Lower leg skin (tissue), 4 donors: Measurements from ENCODE around the gene MRPL32. TPM values are rescaled to one million over a fixed set of nuclear protein-coding genes. Genes with fewer than 3 reads are reported as not detected.

Source experiments
- DNase-seq, 2 donors: peaks; one replicate each; pipeline ENCODE4 v3.0.0-alpha.2; 2019; ENCODE audit warnings: low spot score in 2 of 2
- H3K4me3 ChIP-seq: fragments of 200-600 bp; sonication (generic); 2 replicates; pipeline ENCODE4 v1.5.1; 2017; ENCODE audit warnings: mild to moderate bottlenecking, low read depth; ENCODE audit not compliant: poor library complexity, severe bottlenecking
- POLR2A ChIP-seq, 2 donors: fragments of 450-650 bp; IDR thresholded peaks; one replicate each; pipeline ENCODE4 v1.6.1; 2016 to 2017; ENCODE audit warnings: antibody characterized with exemption in 2 of 2, mild to moderate bottlenecking in 1 of 2, moderate library complexity in 1 of 2
- WGBS, 2 donors: methylation state at CpG; one replicate each; pipeline ENCODE4 v1.1.5; 2018; 5-methylcytosine and 5-hydroxymethylcytosine counted together
- intact Hi-C: fragments of 100-400 bp; cut with DNase I; formaldehyde crosslinking; loops from one replicate; pipeline ENCODE4 v1.15.0; 2023; ENCODE audit warnings: low total_unique reads
- total RNA-seq, 4 donors: library from RNA; depleted of rRNA; stranded (reverse); fragments of >200 nt; gene quantifications; one replicate each; pipeline ENCODE4 v1.1.0, GENCODE V29; 2016
- TF ChIP-seq, protein P1 (sequence below), 3 donors: fragments of 450-650 bp; IDR thresholded peaks; one replicate each; pipeline ENCODE4 v1.5.1; 2016; ENCODE audit warnings: antibody characterized with exemption in 3 of 3, mild to moderate bottlenecking in 3 of 3, moderate library complexity in 2 of 3

MRPL32 gene
- total RNA-seq, 4 donors from 2014 or later = 19.1 to 31.7 (median 25.7) TPM

DNA sequence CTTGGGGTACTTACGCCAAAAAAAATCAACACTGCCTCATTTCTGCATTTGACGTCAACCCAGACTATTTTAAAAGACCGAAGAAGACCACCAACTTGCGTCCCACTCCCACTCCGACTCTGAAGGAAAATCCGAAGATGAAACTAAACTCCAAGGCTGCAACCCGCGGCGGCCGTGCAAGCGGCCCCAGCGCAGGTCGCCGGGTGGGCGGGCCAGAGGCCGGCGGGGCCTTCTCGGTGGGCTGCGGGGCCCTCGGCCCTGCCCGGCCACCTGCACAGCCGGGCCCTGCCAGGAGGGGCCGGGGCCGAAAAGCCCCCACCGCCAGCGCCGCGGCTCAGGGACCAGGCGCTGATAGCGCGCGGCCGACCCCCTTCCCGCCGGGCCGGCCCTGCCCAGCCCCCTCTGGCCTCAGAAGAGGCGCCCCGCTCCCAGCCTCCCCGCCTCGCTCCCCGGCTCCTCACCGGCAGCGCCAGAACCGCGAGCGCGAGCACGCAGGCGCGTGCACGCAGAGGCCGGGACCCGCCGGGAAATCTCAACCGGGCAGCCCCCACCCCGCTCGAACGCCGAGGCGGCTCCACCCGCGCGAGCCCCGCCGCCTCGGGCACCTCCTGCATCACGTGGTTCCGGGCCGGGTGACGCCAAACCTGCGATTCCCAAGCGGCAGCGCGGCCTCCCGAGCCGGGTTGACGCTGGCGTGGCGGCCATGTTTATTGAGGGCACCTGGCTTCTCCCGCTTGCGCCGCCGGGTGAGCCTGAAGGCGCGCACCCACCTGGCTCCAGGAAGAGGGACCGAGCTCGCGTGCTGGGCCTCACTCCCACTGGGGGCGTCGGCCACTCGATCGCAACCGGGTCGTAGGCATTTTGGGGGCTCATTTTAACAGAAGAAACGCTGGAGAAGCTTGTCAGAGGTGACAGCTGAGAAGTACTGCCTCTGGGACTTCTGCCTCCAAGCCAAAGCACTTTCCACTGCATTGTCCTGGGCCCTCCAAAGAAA lies 20.4 kb upstream of the MRPL32 start, which contains the start of gene C7orf25:
TSS of gene C7orf25 (minus strand) at position 617 of the 994 bp plus-strand sequence. CDS start 1,170 bp downstream, outside the sequence.
- no peak for TF ChIP-seq POLR2A (IDR thresholded peaks at IDR 0.05)
- TF ChIP-seq, protein P1, sequence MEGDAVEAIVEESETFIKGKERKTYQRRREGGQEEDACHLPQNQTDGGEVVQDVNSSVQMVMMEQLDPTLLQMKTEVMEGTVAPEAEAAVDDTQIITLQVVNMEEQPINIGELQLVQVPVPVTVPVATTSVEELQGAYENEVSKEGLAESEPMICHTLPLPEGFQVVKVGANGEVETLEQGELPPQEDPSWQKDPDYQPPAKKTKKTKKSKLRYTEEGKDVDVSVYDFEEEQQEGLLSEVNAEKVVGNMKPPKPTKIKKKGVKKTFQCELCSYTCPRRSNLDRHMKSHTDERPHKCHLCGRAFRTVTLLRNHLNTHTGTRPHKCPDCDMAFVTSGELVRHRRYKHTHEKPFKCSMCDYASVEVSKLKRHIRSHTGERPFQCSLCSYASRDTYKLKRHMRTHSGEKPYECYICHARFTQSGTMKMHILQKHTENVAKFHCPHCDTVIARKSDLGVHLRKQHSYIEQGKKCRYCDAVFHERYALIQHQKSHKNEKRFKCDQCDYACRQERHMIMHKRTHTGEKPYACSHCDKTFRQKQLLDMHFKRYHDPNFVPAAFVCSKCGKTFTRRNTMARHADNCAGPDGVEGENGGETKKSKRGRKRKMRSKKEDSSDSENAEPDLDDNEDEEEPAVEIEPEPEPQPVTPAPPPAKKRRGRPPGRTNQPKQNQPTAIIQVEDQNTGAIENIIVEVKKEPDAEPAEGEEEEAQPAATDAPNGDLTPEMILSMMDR (IDR thresholded peaks at IDR 0.05) = no peak
- intact Hi-C loops = no loop called here
- peak; percentile 94 to 99 for DNase-seq
- 0 to 1% methylated on average over 13 to 54 of the region's 95 CpGs for WGBS, 2 donors
- peak within 1 kb of the TSS; percentile 86 for H3K4me3 ChIP-seq

DNA sequence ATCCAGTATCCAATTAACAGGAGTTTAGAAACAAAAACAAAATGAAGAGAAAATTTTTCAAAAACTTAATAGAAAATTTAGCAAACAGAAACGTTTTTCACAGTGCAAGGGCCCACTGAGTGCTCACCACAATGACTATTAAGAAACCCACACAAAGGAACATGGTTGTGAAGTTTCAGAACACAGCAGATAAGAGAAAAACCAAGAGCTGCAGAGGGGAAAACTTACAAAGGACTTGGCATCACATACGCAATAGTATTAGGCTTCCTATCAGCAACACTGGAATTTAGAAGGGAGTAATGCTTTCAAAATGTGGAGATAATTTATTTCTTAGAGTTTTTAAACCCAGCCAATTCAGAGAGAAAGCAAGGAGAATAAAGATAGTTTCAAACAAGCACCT lies 18.6 kb upstream of the MRPL32 start:
- no peak for DNase-seq
- H3K4me3 ChIP-seq = no peak overlapping the region
- TF ChIP-seq POLR2A (IDR thresholded peaks at IDR 0.05) = no peak
- TF ChIP-seq, protein P1 (IDR thresholded peaks at IDR 0.05) = no peak
- WGBS, 2 donors = 64 to 68% methylated on average over 2 of the region's 2 CpGs
- intact Hi-C loops = no loop called here

GRCh38 chr7:42914009-42914408 lies 18.2 kb upstream of the MRPL32 start:
- no peak for DNase-seq
- TF ChIP-seq, protein P1 (IDR thresholded peaks at IDR 0.05) = no peak
- TF ChIP-seq POLR2A (IDR thresholded peaks at IDR 0.05) = no peak
- WGBS, 2 donors = 77% methylated on average over 6 of the region's 6 CpGs
- intact Hi-C loops = no loop called here
- no peak overlapping the region for H3K4me3 ChIP-seq

DNA sequence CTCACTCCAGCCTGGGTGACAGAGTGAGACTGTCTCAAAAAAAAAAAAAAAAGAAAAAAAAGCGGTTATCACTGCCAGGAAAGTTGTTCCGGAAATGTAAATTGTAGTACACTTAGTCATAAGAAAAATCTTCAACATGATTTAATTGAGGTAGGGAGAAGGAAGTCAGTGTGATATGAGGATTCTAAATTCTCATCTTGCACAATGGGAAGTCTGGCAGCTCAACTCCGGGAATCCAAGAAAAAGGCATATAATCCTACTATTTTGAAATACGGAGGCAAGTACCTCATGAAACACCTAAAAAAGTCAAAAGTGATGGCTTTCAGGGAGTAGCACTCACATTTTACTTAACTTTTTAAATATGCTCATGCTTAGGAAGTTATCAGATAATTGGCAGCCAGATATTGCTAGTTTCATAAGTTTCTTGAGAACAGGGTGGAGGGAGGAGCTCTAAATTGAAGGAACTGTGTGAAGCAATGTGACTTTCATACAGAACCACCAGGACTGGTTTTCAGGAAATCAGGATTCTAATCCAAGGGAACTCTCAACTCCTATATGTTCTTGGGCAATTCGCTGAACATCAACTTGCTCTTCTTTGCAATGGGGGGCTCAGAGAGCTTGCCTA lies 17.6 kb upstream of the MRPL32 start:
- no peak overlapping the region for H3K4me3 ChIP-seq
- intact Hi-C loops = no loop called here
- DNase-seq = no peak
- WGBS, 2 donors = 44 to 61% methylated on average over 5 of the region's 5 CpGs
- TF ChIP-seq, protein P1 (IDR thresholded peaks at IDR 0.05) = no peak
- no peak for TF ChIP-seq POLR2A (IDR thresholded peaks at IDR 0.05)

- WGBS, 2 donors = 26 to 50% methylated on average over 1 of the region's 1 CpG
- TF ChIP-seq, protein P1 (IDR thresholded peaks at IDR 0.05) = no peak
- no peak for TF ChIP-seq POLR2A (IDR thresholded peaks at IDR 0.05)
- intact Hi-C loops = no loop called here
- H3K4me3 ChIP-seq = no peak overlapping the region
- no peak for DNase-seq
Observed at GRCh38 chr7:42915356-42915755, 16.8 kb upstream of the MRPL32 start.
